HEK293 (cell line): ENCODE results near the gene CNFN.

Experiments used
- CTCF ChIA-PET: fragments of 350-600 bp; formaldehyde crosslinking; extraction: SDS; loops from one replicate; lab custom pipeline; 2021; ENCODE audit warnings: antibody characterized with exemption; lab: Yijun Ruan, JAX
- POLR2A ChIA-PET: fragments of 300-600 bp; formaldehyde crosslinking; extraction: SDS; loops from one replicate; lab custom pipeline; 2020; ENCODE audit warnings: antibody characterized with exemption, inconsistent platforms; lab: Yijun Ruan, JAX
- H3K27ac ChIP-seq: fragments of 200-500 bp; sonication (Bioruptor generic); 2 replicates; pipeline ENCODE4 v1.5.1; 2014; ENCODE audit warnings: low read depth, low read length, control low read depth, inconsistent platforms; ENCODE audit errors: extremely low read depth
- H3K36me3 ChIP-seq, 2 experiments: fragments of 200-500 bp in 1 of 2; sonication (Bioruptor generic) in 1 of 2; 1 replicate in 1 of 2; 2 replicates in 1 of 2; pipeline ENCODE4 v1.5.1; 2014 to 2017; ENCODE audit warnings: inconsistent platforms in 2 of 2, low read length in 2 of 2; ENCODE audit not compliant: control insufficient read depth in 2 of 2, insufficient read depth in 1 of 2
- H3K4me1 ChIP-seq: fragments of 200-500 bp; sonication (Bioruptor generic); 2 replicates; pipeline ENCODE4 v1.5.1; 2014; ENCODE audit warnings: mild to moderate bottlenecking, low read length, inconsistent platforms; ENCODE audit not compliant: control insufficient read depth, insufficient read depth
- H3K4me3 ChIP-seq: 2 replicates; pipeline ENCODE4 v1.5.1; 2011; ENCODE audit warnings: low read depth, mild to moderate bottlenecking, control low read depth, low read length, moderate library complexity
- H3K9me3 ChIP-seq: fragments of 200-500 bp; sonication (Bioruptor generic); 2 replicates; pipeline ENCODE4 v1.5.1; 2014; ENCODE audit warnings: low read depth, low read length, inconsistent platforms; ENCODE audit not compliant: control insufficient read depth, insufficient read depth
- GLI2 ChIP-seq: fragments of 450-650 bp; formaldehyde crosslinking; IDR thresholded peaks from 2 replicates; pipeline ENCODE4; 2017; ENCODE audit warnings: missing biosample characterization, missing genetic modification characterization, low read depth, borderline replicate concordance
- GLI4 ChIP-seq: fragments of 450-650 bp; formaldehyde crosslinking; IDR thresholded peaks from 2 replicates; pipeline ENCODE4 v1.5.1; 2016; ENCODE audit warnings: missing biosample characterization, missing genetic modification characterization
- KLF9 ChIP-seq: fragments of 450-650 bp; formaldehyde crosslinking; IDR thresholded peaks from 2 replicates; pipeline ENCODE4 v1.5.1; 2016; ENCODE audit warnings: missing biosample characterization, missing genetic modification characterization, low read depth
- PRDM2 ChIP-seq: fragments of 450-650 bp; formaldehyde crosslinking; IDR thresholded peaks from 2 replicates; pipeline ENCODE4 v1.5.1; 2016; ENCODE audit warnings: missing biosample characterization, missing genetic modification characterization, borderline replicate concordance
- REPIN1 ChIP-seq: fragments of 450-650 bp; formaldehyde crosslinking; IDR thresholded peaks from 2 replicates; pipeline ENCODE4 v1.5.1; 2017; ENCODE audit warnings: missing biosample characterization, missing genetic modification characterization, low read depth
- ZBTB17 ChIP-seq: fragments of 450-650 bp; formaldehyde crosslinking; IDR thresholded peaks from 2 replicates; pipeline ENCODE4 v1.5.1; 2016; ENCODE audit warnings: missing biosample characterization, missing genetic modification characterization
- ZBTB6 ChIP-seq: fragments of 450-650 bp; formaldehyde crosslinking; IDR thresholded peaks from 2 replicates; pipeline ENCODE4 v1.5.1; 2017; ENCODE audit warnings: missing biosample characterization, missing genetic modification characterization
- ZNF121 ChIP-seq: fragments of 450-650 bp; formaldehyde crosslinking; IDR thresholded peaks from 2 replicates; pipeline ENCODE4 v1.5.1; 2016; ENCODE audit warnings: missing biosample characterization, missing genetic modification characterization
- ZNF140 ChIP-seq: fragments of 450-650 bp; formaldehyde crosslinking; IDR thresholded peaks from 2 replicates; pipeline ENCODE4 v1.5.1; 2016; ENCODE audit warnings: missing biosample characterization, missing genetic modification characterization
- ZNF202 ChIP-seq: fragments of 450-650 bp; formaldehyde crosslinking; IDR thresholded peaks from 2 replicates; pipeline ENCODE4 v1.5.1; 2016; ENCODE audit warnings: missing biosample characterization, missing genetic modification characterization, borderline replicate concordance
- ZNF404 ChIP-seq: fragments of 450-650 bp; formaldehyde crosslinking; IDR thresholded peaks from 2 replicates; pipeline ENCODE4 v1.5.1; 2017; ENCODE audit warnings: missing biosample characterization, missing genetic modification characterization
- ZNF416 ChIP-seq: fragments of 450-650 bp; formaldehyde crosslinking; IDR thresholded peaks from 2 replicates; pipeline ENCODE4 v1.5.1; 2016; ENCODE audit warnings: missing biosample characterization, missing genetic modification characterization
- ZNF529 ChIP-seq: fragments of 450-650 bp; formaldehyde crosslinking; IDR thresholded peaks from 2 replicates; pipeline ENCODE4 v1.5.1; 2017; ENCODE audit warnings: missing genetic modification characterization, missing biosample characterization; ENCODE audit not compliant: insufficient replicate concordance
- ZNF610 ChIP-seq: fragments of 450-650 bp; formaldehyde crosslinking; IDR thresholded peaks from 2 replicates; pipeline ENCODE4 v1.5.1; 2016; ENCODE audit warnings: missing biosample characterization, missing genetic modification characterization, borderline replicate concordance
- ZNF629 ChIP-seq: fragments of 450-650 bp; formaldehyde crosslinking; IDR thresholded peaks from 2 replicates; pipeline ENCODE4 v1.5.1; 2017; ENCODE audit warnings: missing biosample characterization, missing genetic modification characterization
- ZNF677 ChIP-seq: fragments of 450-650 bp; IDR thresholded peaks from 2 replicates; pipeline ENCODE4 v1.5.0; 2018; ENCODE audit warnings: missing biosample characterization, mild to moderate bottlenecking, missing genetic modification characterization, moderate library complexity
- ZNF76 ChIP-seq: fragments of 450-650 bp; formaldehyde crosslinking; IDR thresholded peaks from 2 replicates; pipeline ENCODE4; 2016; ENCODE audit warnings: low read depth, missing biosample characterization, missing genetic modification characterization, borderline replicate concordance
- ZNF837 ChIP-seq: fragments of 450-650 bp; formaldehyde crosslinking; IDR thresholded peaks from 2 replicates; pipeline ENCODE4 v1.5.1; 2016; ENCODE audit warnings: missing biosample characterization, missing genetic modification characterization
- ZSCAN16 ChIP-seq: fragments of 450-650 bp; formaldehyde crosslinking; IDR thresholded peaks from 2 replicates; pipeline ENCODE4 v1.5.1; 2016; ENCODE audit warnings: missing biosample characterization, missing genetic modification characterization
- ZSCAN30 ChIP-seq: fragments of 450-650 bp; IDR thresholded peaks from 2 replicates; pipeline ENCODE4 v1.5.1; 2018; ENCODE audit warnings: missing biosample characterization, mild to moderate bottlenecking, missing genetic modification characterization, moderate library complexity
- TF ChIP-seq, protein P1 (sequence below): fragments of 450-650 bp; formaldehyde crosslinking; IDR thresholded peaks from 2 replicates; pipeline ENCODE4 v1.5.1; 2016; ENCODE audit warnings: missing biosample characterization, missing genetic modification characterization

The CNFN gene

DNA sequence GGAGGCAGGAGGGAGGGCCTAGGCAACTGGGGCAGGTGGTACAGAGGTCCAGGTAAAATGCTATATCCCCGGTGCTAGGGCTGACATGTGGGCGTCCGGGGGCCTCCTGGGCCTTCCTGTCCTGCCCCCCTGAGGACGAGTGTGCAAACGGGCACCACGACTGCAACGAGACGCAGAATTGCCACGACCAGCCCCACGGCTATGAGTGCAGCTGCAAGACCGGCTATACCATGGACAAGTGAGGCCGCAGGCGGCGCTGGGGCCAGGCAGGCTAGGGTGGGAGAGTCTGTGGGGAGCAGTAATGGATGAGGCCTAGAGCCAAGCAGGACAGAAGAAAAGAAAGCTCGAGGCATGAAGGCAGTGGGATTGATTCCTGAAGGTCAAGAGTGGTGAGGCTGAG is 21.3 kb downstream of the CNFN start:
- 0 out of 2 replicates have a peak, but pooled peaks cover 3% of the 10 kb centered on the region for H3K4me1 ChIP-seq
- TF ChIP-seq GLI4 = no peak
- no peak for TF ChIP-seq PRDM2
- TF ChIP-seq ZNF837 (tag by site-specific recombination) = no peak
- no peak for TF ChIP-seq ZSCAN16 (tag by site-specific recombination)
- TF ChIP-seq ZNF629 (tag by site-specific recombination) = no peak
- no peak for TF ChIP-seq ZNF121 (tag by site-specific recombination)
- TF ChIP-seq ZNF529 (tag by site-specific recombination) = no peak
- no peak for TF ChIP-seq REPIN1
- no peak for TF ChIP-seq ZBTB17 (tag by site-specific recombination)
- no peak for TF ChIP-seq ZNF202
- no peak for TF ChIP-seq GLI2
- TF ChIP-seq ZNF76 (tag by site-specific recombination) = no peak
- TF ChIP-seq ZBTB6 = no peak
- TF ChIP-seq KLF9 (tag by site-specific recombination) = no peak
- TF ChIP-seq ZNF416 = no peak
- no peak for TF ChIP-seq ZNF404 (tag by site-specific recombination)
- TF ChIP-seq ZNF610 = no peak
- TF ChIP-seq ZSCAN30 (tag by site-specific recombination) = no peak
- no peak for TF ChIP-seq ZNF677 (tag by site-specific recombination)
- ChIA-PET POLR2A (no interaction called here), CTCF (no interaction called here)
- no peak overlapping the region for H3K27ac ChIP-seq
- H3K36me3 ChIP-seq = peaks cover 37 to 39% of the 10 kb centered on the region in 2 experiments
- H3K4me3 ChIP-seq = no peak overlapping the region
- H3K9me3 ChIP-seq = no peaks in the 10 kb centered on the region

GRCh38 chr19:42368360-42368759 is 21.7 kb downstream of the CNFN start:
- CTCF ChIA-PET = no interaction called here
- Histone ChIP-seq H3K4me3 (no peak overlapping the region), H3K4me1 (0 out of 2 replicates have a peak, but pooled peaks cover 3% of the 10 kb centered on the region), H3K9me3 (no peaks in the 10 kb centered on the region), H3K36me3 (peaks cover 39 to 41% of the 10 kb centered on the region in 2 experiments), H3K27ac (no peak overlapping the region)
- POLR2A ChIA-PET = no interaction called here
- TF ChIP-seq, protein P1, sequence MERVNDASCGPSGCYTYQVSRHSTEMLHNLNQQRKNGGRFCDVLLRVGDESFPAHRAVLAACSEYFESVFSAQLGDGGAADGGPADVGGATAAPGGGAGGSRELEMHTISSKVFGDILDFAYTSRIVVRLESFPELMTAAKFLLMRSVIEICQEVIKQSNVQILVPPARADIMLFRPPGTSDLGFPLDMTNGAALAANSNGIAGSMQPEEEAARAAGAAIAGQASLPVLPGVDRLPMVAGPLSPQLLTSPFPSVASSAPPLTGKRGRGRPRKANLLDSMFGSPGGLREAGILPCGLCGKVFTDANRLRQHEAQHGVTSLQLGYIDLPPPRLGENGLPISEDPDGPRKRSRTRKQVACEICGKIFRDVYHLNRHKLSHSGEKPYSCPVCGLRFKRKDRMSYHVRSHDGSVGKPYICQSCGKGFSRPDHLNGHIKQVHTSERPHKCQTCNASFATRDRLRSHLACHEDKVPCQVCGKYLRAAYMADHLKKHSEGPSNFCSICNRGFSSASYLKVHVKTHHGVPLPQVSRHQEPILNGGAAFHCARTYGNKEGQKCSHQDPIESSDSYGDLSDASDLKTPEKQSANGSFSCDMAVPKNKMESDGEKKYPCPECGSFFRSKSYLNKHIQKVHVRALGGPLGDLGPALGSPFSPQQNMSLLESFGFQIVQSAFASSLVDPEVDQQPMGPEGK (tag by site-specific recombination) = 0 out of 2 replicates have a peak, but pooled peaks have one; percentile 15
- TF ChIP-seq ZNF140 (tag by site-specific recombination) = no peak
